B cell (primary cell): Measurements from ENCODE around the gene S100A12. TPM values are rescaled to one million over a fixed set of nuclear protein-coding genes. Genes with fewer than 3 reads are reported as not detected.

Experiments used
- ATAC-seq: fragments of 200-7000 bp; cut with Tn5 transposase; one replicate; pipeline ENCODE4 v1.10.0; 2021; ENCODE audit warnings: low read depth, mild to moderate bottlenecking, moderate number of reproducible peaks, moderate library complexity
- CTCF ChIA-PET: fragments of 350-600 bp; sonication (Branson Sonifier 250); formaldehyde crosslinking; loops from one replicate; lab custom pipeline; 2021; ENCODE audit warnings: antibody characterized with exemption, inconsistent platforms; lab: Charles Lee
- POLR2A ChIA-PET: fragments of 350-600 bp; sonication (Branson Sonifier 250); formaldehyde crosslinking; loops from one replicate; lab custom pipeline; 2021; ENCODE audit warnings: antibody characterized with exemption; lab: Charles Lee
- DNase-seq: peaks from one replicate; pipeline ENCODE4 v3.0.0; 2013
- H2AFZ ChIP-seq: 2 replicates; pipeline ENCODE4 v1.6.1; 2012; ENCODE audit warnings: mild to moderate bottlenecking, low read depth, low read length; ENCODE audit not compliant: insufficient read depth, poor library complexity, severe bottlenecking
- H3K27ac ChIP-seq, 2 donors: 1 replicate in 1 of 2; 2 replicates in 1 of 2; pipeline ENCODE4 v1.5.1; 2012 to 2013; ENCODE audit warnings: low read length in 2 of 2, mild to moderate bottlenecking in 2 of 2, moderate library complexity in 1 of 2
- H3K27me3 ChIP-seq, 4 experiments: fragments of 200-600 bp in 1 of 4; sonication (generic) in 1 of 4; replicated peaks in 1 of 4; 1 replicate in 2 of 4; 2 replicates in 2 of 4; pipeline versions ENCODE4 v1.6.1 to v1.7.0; 2013 to 2016; ENCODE audit warnings: low read length in 3 of 4, mild to moderate bottlenecking in 2 of 4, mixed read lengths in 1 of 4, moderate library complexity in 1 of 4; ENCODE audit not compliant: insufficient read depth in 4 of 4, control insufficient read depth in 3 of 4; ENCODE audit errors: control extremely low read depth in 1 of 4
- H3K36me3 ChIP-seq, 2 experiments: replicated peaks in 1 of 2; 1 replicate in 1 of 2; 2 replicates in 1 of 2; pipeline versions ENCODE4 v1.6.1 to v1.7.1; 2013; ENCODE audit warnings: low read length in 1 of 2; ENCODE audit not compliant: insufficient read depth in 2 of 2, control insufficient read depth in 1 of 2; ENCODE audit errors: control extremely low read depth in 1 of 2, extremely low read depth in 1 of 2
- H3K4me1 ChIP-seq, 2 donors: fragments of 200-600 bp in 1 of 2; sonication (generic) in 1 of 2; 1 replicate in 1 of 2; 2 replicates in 1 of 2; pipeline versions ENCODE4 v1.5.1 to v1.6.1; 2013 to 2017; ENCODE audit warnings: low read length in 2 of 2; ENCODE audit not compliant: control insufficient read depth in 2 of 2, insufficient read depth in 2 of 2
- H3K4me2 ChIP-seq: replicated peaks from 2 replicates; pipeline ENCODE3; 2012; ENCODE audit warnings: mild to moderate bottlenecking, low read depth, low read length; ENCODE audit not compliant: poor library complexity, severe bottlenecking
- H3K4me3 ChIP-seq, 5 experiments: fragments of 200-600 bp in 1 of 5; sonication (generic) in 1 of 5; 1 replicate in 3 of 5; 2 replicates in 2 of 5; pipeline versions ENCODE4 v1.5.1 to v1.7.0; 2011 to 2016; ENCODE audit warnings: low read length in 4 of 5, mild to moderate bottlenecking in 4 of 5, low read depth in 2 of 5, control low read depth in 1 of 5, moderate library complexity in 1 of 5; ENCODE audit not compliant: insufficient read depth in 1 of 5; ENCODE audit errors: control extremely low read depth in 1 of 5, extremely low read depth in 1 of 5
- H3K79me2 ChIP-seq: fragments of 200-600 bp; sonication (generic); one replicate; pipeline ENCODE4 v1.6.0; 2016; ENCODE audit warnings: low read length; ENCODE audit not compliant: control insufficient read depth, insufficient read depth
- H3K9ac ChIP-seq: fragments of 200-600 bp; sonication (generic); 2 replicates; pipeline ENCODE4 v1.6.1; 2017; ENCODE audit warnings: mild to moderate bottlenecking, low read length, moderate library complexity
- H3K9me3 ChIP-seq, 3 donors: one replicate each; pipeline versions ENCODE4 v1.6.1 to v1.7.1; 2013; ENCODE audit warnings: low read length in 2 of 3; ENCODE audit not compliant: control insufficient read depth in 2 of 3, insufficient read depth in 1 of 3; ENCODE audit errors: control extremely low read depth in 1 of 3
- H4K20me1 ChIP-seq: 2 replicates; pipeline ENCODE4 v1.6.0; 2012; ENCODE audit warnings: mild to moderate bottlenecking, low read length; ENCODE audit not compliant: insufficient read depth, control insufficient read depth, poor library complexity, severe bottlenecking
- H3K27ac Mint-ChIP-seq: one replicate; pipeline ENCODE4 v1.8.0; 2021; ENCODE audit warnings: mixed read lengths
- H3K27me3 Mint-ChIP-seq: one replicate; pipeline ENCODE4 v1.8.0; 2021; ENCODE audit warnings: mixed read lengths
- H3K4me1 Mint-ChIP-seq: one replicate; pipeline ENCODE4 v1.8.0; 2021; ENCODE audit warnings: mixed read lengths
- H3K4me3 Mint-ChIP-seq: one replicate; pipeline ENCODE4 v1.8.0; 2021; ENCODE audit warnings: mixed read lengths
- H3K9me3 Mint-ChIP-seq: one replicate; pipeline ENCODE4 v1.8.0; 2022; ENCODE audit warnings: mixed read lengths; ENCODE audit not compliant: insufficient read depth
- EZH2 ChIP-seq: IDR thresholded peaks from 2 replicates; pipeline ENCODE4 v1.6.1; 2012; ENCODE audit warnings: borderline replicate concordance, low read depth, mild to moderate bottlenecking, moderate library complexity, low read length; ENCODE audit not compliant: insufficient read depth, poor library complexity, severe bottlenecking
- WGBS: methylation state at CpG from one replicate; pipeline ENCODE4 v1.1.5; 2013; ENCODE audit warnings: missing lambda C conversion rate; ENCODE audit not compliant: insufficient coverage; 5-methylcytosine and 5-hydroxymethylcytosine counted together
- intact Hi-C: fragments of 100-400 bp; cut with micrococcal nuclease; formaldehyde crosslinking; loops from one replicate; pipeline ENCODE4 v1.10.0; 2022
- polyA plus RNA-seq: library from polyadenylated mRNA; depleted of rRNA; stranded (reverse); fragments of >200 nt; gene quantifications from 2 replicates; pipeline ENCODE4 v1.2.3, GENCODE V29; 2012
- total RNA-seq, 2 donors: library from RNA; stranded (reverse); fragments of 120-200 nt in 1 of 2; gene quantifications; 1 replicate in 1 of 2; 2 replicates in 1 of 2; pipeline versions ENCODE4 v1.2.3 to v1.2.4, GENCODE V29; 2013 to 2022
- TF ChIP-seq, protein P1 (sequence below): fragments of 200-600 bp; IDR thresholded peaks from one replicate; pipeline ENCODE4 v1.8.0; 2022; ENCODE audit warnings: antibody characterized with exemption, mild to moderate bottlenecking

Gene S100A12
- total and polyA plus RNA-seq, 2 donors (not counting 1 experiment from before 2014, with no cell fraction given) = 3.4 TPM; not detected in 1

DNA sequence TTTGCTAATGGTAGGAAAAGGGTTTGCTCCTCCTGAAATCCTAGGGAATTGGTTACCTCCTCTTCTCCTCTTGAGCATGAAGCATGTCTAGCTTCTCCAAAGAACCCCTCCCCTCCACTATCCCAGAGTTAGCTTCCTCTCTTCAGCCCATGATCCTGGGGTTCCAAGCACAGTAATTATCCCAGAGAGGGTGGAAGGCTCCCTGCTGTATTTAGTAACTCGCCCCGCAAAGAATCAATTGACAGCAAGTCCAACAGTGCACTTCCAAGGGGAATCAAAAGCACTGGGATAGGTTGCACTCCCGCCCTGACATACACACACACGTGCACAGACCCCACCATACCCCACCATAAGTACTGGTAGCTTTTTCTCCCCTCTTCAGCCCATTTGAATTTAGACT lies 12.4 kb upstream of the S100A12 start:
- Histone ChIP-seq H3K4me1 (no peaks in the 10 kb centered on the region), H3K36me3 (no peaks in the 10 kb centered on the region), H3K79me2 (no peaks in the 10 kb centered on the region), H3K4me2 (no peak overlapping the region), H3K9me3 (no peaks in the 10 kb centered on the region), H4K20me1 (no peaks in the 10 kb centered on the region), H3K27me3 (peaks cover 0 to 5% (median 0%) of the 10 kb centered on the region in 4 experiments), H3K4me3 (no peak overlapping the region), H2AFZ (no peak overlapping the region), H3K9ac (no peak overlapping the region), H3K27ac (no peak overlapping the region)
- Mint-ChIP-seq H3K9me3 (no peaks in the 10 kb centered on the region), H3K4me1 (no peaks in the 10 kb centered on the region), H3K27ac (no peak overlapping the region), H3K27me3 (peaks cover 30% of the 10 kb centered on the region), H3K4me3 (no peak overlapping the region)
- no peak for TF ChIP-seq EZH2
- TF ChIP-seq, protein P1, sequence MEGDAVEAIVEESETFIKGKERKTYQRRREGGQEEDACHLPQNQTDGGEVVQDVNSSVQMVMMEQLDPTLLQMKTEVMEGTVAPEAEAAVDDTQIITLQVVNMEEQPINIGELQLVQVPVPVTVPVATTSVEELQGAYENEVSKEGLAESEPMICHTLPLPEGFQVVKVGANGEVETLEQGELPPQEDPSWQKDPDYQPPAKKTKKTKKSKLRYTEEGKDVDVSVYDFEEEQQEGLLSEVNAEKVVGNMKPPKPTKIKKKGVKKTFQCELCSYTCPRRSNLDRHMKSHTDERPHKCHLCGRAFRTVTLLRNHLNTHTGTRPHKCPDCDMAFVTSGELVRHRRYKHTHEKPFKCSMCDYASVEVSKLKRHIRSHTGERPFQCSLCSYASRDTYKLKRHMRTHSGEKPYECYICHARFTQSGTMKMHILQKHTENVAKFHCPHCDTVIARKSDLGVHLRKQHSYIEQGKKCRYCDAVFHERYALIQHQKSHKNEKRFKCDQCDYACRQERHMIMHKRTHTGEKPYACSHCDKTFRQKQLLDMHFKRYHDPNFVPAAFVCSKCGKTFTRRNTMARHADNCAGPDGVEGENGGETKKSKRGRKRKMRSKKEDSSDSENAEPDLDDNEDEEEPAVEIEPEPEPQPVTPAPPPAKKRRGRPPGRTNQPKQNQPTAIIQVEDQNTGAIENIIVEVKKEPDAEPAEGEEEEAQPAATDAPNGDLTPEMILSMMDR = no peak
- intact Hi-C loops = no loop called here
- ATAC-seq = no peak
- CTCF ChIA-PET = no interaction called here
- POLR2A ChIA-PET = no interaction called here
- no peak for DNase-seq
- WGBS = 95% methylated on average over 2 of the region's 4 CpGs

DNA sequence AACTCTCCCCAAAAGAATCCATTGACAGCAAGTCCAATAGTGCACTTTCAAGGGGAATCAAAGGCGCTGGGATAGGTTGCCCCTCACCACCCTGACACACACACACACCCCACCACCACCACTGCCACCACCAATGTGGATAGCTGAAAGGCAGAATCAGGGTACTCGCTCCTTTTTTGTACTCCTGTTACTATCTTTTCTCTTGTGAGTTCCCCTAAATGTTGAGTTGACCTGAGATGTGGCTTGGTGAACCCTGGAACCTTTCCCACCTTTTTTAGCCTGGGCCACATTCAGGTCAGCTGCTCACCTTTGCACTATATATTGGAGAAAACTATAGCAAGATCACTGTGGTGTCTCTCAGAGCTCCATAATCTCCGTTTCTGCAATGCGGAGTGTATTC lies 11.6 kb upstream of the S100A12 start:
- CTCF ChIA-PET = no interaction called here
- H3K27me3 Mint-ChIP-seq = peaks cover 33% of the 10 kb centered on the region
- ATAC-seq = no peak

More for the DNA sequence above, 11.6 kb upstream of the S100A12 start:
- Histone ChIP-seq H3K27me3 (peaks cover 0 to 4% (median 0%) of the 10 kb centered on the region in 4 experiments), H3K4me1 (no peaks in the 10 kb centered on the region), H2AFZ (no peak overlapping the region), H3K36me3 (no peaks in the 10 kb centered on the region), H3K9me3 (no peaks in the 10 kb centered on the region), H3K9ac (no peak overlapping the region), H4K20me1 (no peaks in the 10 kb centered on the region), H3K79me2 (no peaks in the 10 kb centered on the region), H3K4me3 (no peak overlapping the region), H3K4me2 (no peak overlapping the region), H3K27ac (no peak overlapping the region)
- WGBS = no CpG with 5 or more reads among the region's 4 CpGs
- TF ChIP-seq, protein P1 = no peak
- TF ChIP-seq EZH2 = no peak
- POLR2A ChIA-PET = no interaction called here
- Mint-ChIP-seq H3K9me3 (no peaks in the 10 kb centered on the region), H3K27ac (no peak overlapping the region), H3K4me1 (no peaks in the 10 kb centered on the region), H3K4me3 (no peak overlapping the region)
- DNase-seq = no peak
- intact Hi-C loops = no loop called here
